CD14-positive monocyte (primary cell): Measurements from ENCODE around the gene AP3D1. TPM values are rescaled to one million over a fixed set of nuclear protein-coding genes. Genes with fewer than 3 reads are reported as not detected.

ENCODE experiments used
- DNase-seq, 3 donors: peaks; one replicate each; pipeline ENCODE4 v3.0.0-alpha.2; 2011 to 2022
- H2AFZ ChIP-seq: 2 replicates; pipeline ENCODE4 v1.6.0; 2012; ENCODE audit warnings: mild to moderate bottlenecking, low read depth, low read length, inconsistent platforms; ENCODE audit not compliant: insufficient read depth, poor library complexity, severe bottlenecking
- H3K27ac ChIP-seq, 2 donors: 1 replicate in 1 of 2; 2 replicates in 1 of 2; pipeline ENCODE4 v1.5.1; 2012 to 2013; ENCODE audit warnings: low read length in 2 of 2, control low read depth in 1 of 2, inconsistent platforms in 1 of 2, low read depth in 1 of 2, mild to moderate bottlenecking in 1 of 2
- H3K27me3 ChIP-seq, 2 donors: one replicate each; pipeline versions ENCODE4 v1.6.0 to v1.6.1; 2011 to 2013; ENCODE audit warnings: low read length in 2 of 2; ENCODE audit not compliant: control insufficient read depth in 2 of 2, insufficient read depth in 2 of 2
- H3K36me3 ChIP-seq, 2 donors: replicated peaks in 1 of 2; 1 replicate in 1 of 2; 2 replicates in 1 of 2; pipeline versions ENCODE4 v1.5.1 to v1.6.1; 2012 to 2013; ENCODE audit warnings: low read length in 2 of 2, control low read depth in 1 of 2, inconsistent platforms in 1 of 2, mild to moderate bottlenecking in 1 of 2; ENCODE audit not compliant: insufficient read depth in 2 of 2, control insufficient read depth in 1 of 2
- H3K4me1 ChIP-seq, 2 donors: 1 replicate in 1 of 2; 2 replicates in 1 of 2; pipeline versions ENCODE4 v1.5.1 to v1.6.1; 2012 to 2013; ENCODE audit warnings: low read length in 2 of 2, control low read depth in 1 of 2, inconsistent platforms in 1 of 2, mild to moderate bottlenecking in 1 of 2, moderate library complexity in 1 of 2; ENCODE audit not compliant: insufficient read depth in 2 of 2, control insufficient read depth in 1 of 2
- H3K4me2 ChIP-seq: replicated peaks from 2 replicates; pipeline ENCODE3; 2012; ENCODE audit warnings: low read length, moderate library complexity, mild to moderate bottlenecking; ENCODE audit not compliant: poor library complexity, severe bottlenecking; ENCODE audit errors: extremely low read depth
- H3K4me3 ChIP-seq, 3 experiments: fragments of 200-600 bp in 1 of 3; sonication (generic) in 1 of 3; replicated peaks in 1 of 3; 1 replicate in 2 of 3; 2 replicates in 1 of 3; pipeline ENCODE4 v1.5.1; 2011 to 2013; ENCODE audit warnings: low read length in 3 of 3, mild to moderate bottlenecking in 3 of 3, control low read depth in 2 of 3, low read depth in 2 of 3, inconsistent platforms in 1 of 3, moderate library complexity in 1 of 3
- H3K79me2 ChIP-seq: 2 replicates; pipeline ENCODE4 v1.6.0; 2012; ENCODE audit warnings: mild to moderate bottlenecking, control low read depth, inconsistent platforms, low read length, moderate library complexity; ENCODE audit not compliant: insufficient read depth
- H3K9ac ChIP-seq: 2 replicates; pipeline ENCODE4 v1.6.0; 2017; ENCODE audit warnings: low read length, mild to moderate bottlenecking; ENCODE audit not compliant: insufficient read depth, poor library complexity, severe bottlenecking
- H3K9me3 ChIP-seq, 2 donors: replicated peaks in 1 of 2; 1 replicate in 1 of 2; 2 replicates in 1 of 2; pipeline versions ENCODE4 v1.5.1 to v1.6.1; 2012 to 2013; ENCODE audit warnings: low read length in 2 of 2, control low read depth in 1 of 2; ENCODE audit not compliant: control insufficient read depth in 1 of 2, insufficient read depth in 1 of 2
- H4K20me1 ChIP-seq: 2 replicates; pipeline ENCODE4 v1.6.0; 2012; ENCODE audit warnings: mild to moderate bottlenecking, low read length, control low read depth, moderate library complexity; ENCODE audit not compliant: insufficient read depth
- H3K27ac Mint-ChIP-seq, 7 donors: one replicate each; pipeline ENCODE4 v1.8.0; 2020; ENCODE audit warnings: mild to moderate bottlenecking in 7 of 7, mixed read lengths in 7 of 7, moderate library complexity in 6 of 7, inconsistent platforms in 2 of 7
- H3K27me3 Mint-ChIP-seq, 3 donors: one replicate each; pipeline ENCODE4 v1.8.0; 2021 to 2022; ENCODE audit warnings: low read depth in 3 of 3, mild to moderate bottlenecking in 3 of 3, mixed read lengths in 3 of 3, moderate library complexity in 3 of 3, inconsistent platforms in 1 of 3
- H3K36me3 Mint-ChIP-seq, 2 donors: one replicate each; pipeline ENCODE4 v1.8.0; 2020; ENCODE audit warnings: mixed read lengths in 2 of 2, inconsistent platforms in 1 of 2, mild to moderate bottlenecking in 1 of 2
- H3K4me1 Mint-ChIP-seq: one replicate; pipeline ENCODE4 v1.8.0; 2020; ENCODE audit warnings: mild to moderate bottlenecking, mixed read lengths
- H3K4me3 Mint-ChIP-seq, 2 donors: one replicate each; pipeline ENCODE4 v1.8.0; 2020; ENCODE audit warnings: mild to moderate bottlenecking in 2 of 2, mixed read lengths in 2 of 2, moderate library complexity in 1 of 2
- H3K9me3 Mint-ChIP-seq, 7 donors: one replicate each; pipeline ENCODE4 v1.8.0; 2020 to 2022; ENCODE audit warnings: mixed read lengths in 7 of 7, mild to moderate bottlenecking in 6 of 7, moderate library complexity in 6 of 7, inconsistent platforms in 2 of 7
- CTCF ChIP-seq: fragments of 200-600 bp; IDR thresholded peaks from one replicate; pipeline ENCODE4 v1.8.0; 2022; ENCODE audit warnings: antibody characterized with exemption, mild to moderate bottlenecking
- WGBS: methylation state at CpG from one replicate; pipeline ENCODE4 v1.1.5; 2013; ENCODE audit warnings: missing lambda C conversion rate; ENCODE audit not compliant: insufficient coverage; 5-methylcytosine and 5-hydroxymethylcytosine counted together
- intact Hi-C, 2 donors: fragments of 100-400 bp; cut with micrococcal nuclease; formaldehyde crosslinking; loops; one replicate each; pipeline versions ENCODE4 v1.15.0 to v1.15.1; 2023
- polyA plus RNA-seq, 3 donors: library from polyadenylated mRNA; depleted of rRNA in 1 of 3; unstranded in 2 of 3; stranded (reverse) in 1 of 3; fragments of 300-500 nt in 2 of 3; fragments of >200 nt in 1 of 3; fragmentation: Illumina TruSeq in 2 of 3; gene quantifications; 1 replicate in 2 of 3; 2 replicates in 1 of 3; pipeline ENCODE4 v1.2.3, GENCODE V29; 2012 to 2021

The AP3D1 gene
- polyA plus RNA-seq, 3 donors = 9.6 to 105 (median 12.4) TPM

- Mint-ChIP-seq H3K27me3 (peaks cover 0 to 3% (median 2%) of the 10 kb centered on the region in 3 donors), H3K9me3 (peaks cover 0 to 5% (median 0%) of the 10 kb centered on the region in 7 donors), H3K4me3 (no peak overlapping the region), H3K36me3 (peaks cover 51 to 78% of the 10 kb centered on the region in 2 donors), H3K4me1 (peaks cover 47% of the 10 kb centered on the region), H3K27ac (peak overlapping the region; percentile 72 to 97 (median 94))
- no peak for TF ChIP-seq CTCF
- 72% methylated on average over 26 of the region's 32 CpGs for WGBS
- peaks cover 64 to 66% of the 10 kb centered on the region in 2 donors for H3K36me3 ChIP-seq
- no peak for DNase-seq
- H3K9ac ChIP-seq = no peak overlapping the region
- peaks cover 72% of the 10 kb centered on the region for H3K79me2 ChIP-seq
- H3K4me3 ChIP-seq = no peak overlapping the region
- H3K4me1 ChIP-seq = peaks cover 40 to 47% of the 10 kb centered on the region in 2 donors
- peaks cover 93% of the 10 kb centered on the region for H4K20me1 ChIP-seq
- H2AFZ ChIP-seq = no peak overlapping the region
- no peaks in the 10 kb centered on the region for H3K27me3 ChIP-seq
- intact Hi-C loops = no loop called here
- peak overlapping the region; percentile 58 to 72 for H3K27ac ChIP-seq
- no peak overlapping the region for H3K4me2 ChIP-seq
- no peaks in the 10 kb centered on the region for H3K9me3 ChIP-seq
Measured at GRCh38 chr19:2072757-2073551, 78.4 kb downstream of the AP3D1 start.

- no peak for TF ChIP-seq CTCF
- H3K79me2 ChIP-seq = peaks cover 54% of the 10 kb centered on the region
- no peaks in the 10 kb centered on the region for H3K27me3 ChIP-seq
- H3K4me2 ChIP-seq = no peak overlapping the region
- H3K27ac Mint-ChIP-seq = peak overlapping the region in 6 of 7 donors; percentile 40 to 81 (median 75)
- peaks cover 35 to 60% of the 10 kb centered on the region in 2 donors for H3K36me3 Mint-ChIP-seq
- H3K36me3 ChIP-seq = peaks cover 46 to 48% of the 10 kb centered on the region in 2 donors
- H3K9me3 ChIP-seq = no peaks in the 10 kb centered on the region
- intact Hi-C loops = no loop called here
- H3K4me1 Mint-ChIP-seq = peaks cover 47% of the 10 kb centered on the region
- H3K9me3 Mint-ChIP-seq = peaks cover 0 to 5% (median 0%) of the 10 kb centered on the region in 7 donors
- H3K27ac ChIP-seq = peak overlapping the region in 1 of 2 donors; percentile 24
- H4K20me1 ChIP-seq = peaks cover 75% of the 10 kb centered on the region
- DNase-seq = no peak
- H3K4me3 Mint-ChIP-seq = no peak overlapping the region
- no peak overlapping the region for H3K4me3 ChIP-seq
- WGBS = 97% methylated on average over 17 of the region's 19 CpGs
- peaks cover 40 to 47% of the 10 kb centered on the region in 2 donors for H3K4me1 ChIP-seq
- H3K9ac ChIP-seq = no peak overlapping the region
- H2AFZ ChIP-seq = no peak overlapping the region
- peaks cover 0 to 3% (median 2%) of the 10 kb centered on the region in 3 donors for H3K27me3 Mint-ChIP-seq
Measured at GRCh38 chr19:2070986-2071673, 80.2 kb downstream of the AP3D1 start.
